Mucosa of gallbladder (tissue), 1 donor: ENCODE measurements around the gene CRHR2. TPM values are rescaled to one million over a fixed set of nuclear protein-coding genes. Genes with fewer than 3 reads are reported as not detected.
"Not testable (repeated sequence)": the region's sequence is repeated elsewhere in the genome, so short reads cannot be mapped to it uniquely, and the experiment has no call there.

ENCODE experiments used
- DNase-seq: peaks from one replicate; pipeline ENCODE4 v3.0.0-alpha.2; 2020; ENCODE audit warnings: low spot score
- total RNA-seq: library from RNA; stranded (reverse); gene quantifications from one replicate; pipeline ENCODE4 v1.2.1, GENCODE V29; 2021
- donor health status: DM: no; HTN: no; CAD: no.

Gene CRHR2
- 0.12 TPM for total RNA-seq

- DNase-seq, result no peak
These were observed at the start of gene CRHR2 for GRCh38 chr7:30682212-30683083. CRHR2 (minus strand) TSS chr7:30682456; CDS start chr7:30682280, 176 bp downstream.

GRCh38 chr7:30731581-30731980, 49.3 kb upstream of the CRHR2 start:
- DNase-seq, result no peak

- no peak for DNase-seq
These were observed 48.7 kb upstream of the CRHR2 start for GRCh38 chr7:30730996-30731395.

- DNase-seq, result no peak
These were observed 47.8 kb upstream of the CRHR2 start for GRCh38 chr7:30730097-30730496.

GRCh38 chr7:30729642-30730041, 47.4 kb upstream of the CRHR2 start:
- no peak for DNase-seq

- no peak for DNase-seq
These were observed 46.4 kb upstream of the CRHR2 start for GRCh38 chr7:30728591-30729100.

- no peak for DNase-seq
These were observed 45.0 kb upstream of the CRHR2 start for GRCh38 chr7:30727061-30727945.

- DNase-seq, result no peak
These were observed 44.2 kb upstream of the CRHR2 start for GRCh38 chr7:30726296-30727006.

- DNase-seq, result no peak
These were observed 41.5 kb upstream of the CRHR2 start for GRCh38 chr7:30723776-30724175.

- no peak for DNase-seq
These were observed 40.4 kb upstream of the CRHR2 start for GRCh38 chr7:30722671-30723070.

- DNase-seq, result no peak
These were observed 39.9 kb upstream of the CRHR2 start for GRCh38 chr7:30722187-30722586.

- no peak for DNase-seq
These were observed 39.0 kb upstream of the CRHR2 start for GRCh38 chr7:30721211-30721610.

GRCh38 chr7:30719434-30719833, 37.2 kb upstream of the CRHR2 start:
- not testable (repeated sequence) for DNase-seq

- no peak for DNase-seq
These were observed 34.9 kb upstream of the CRHR2 start for GRCh38 chr7:30717181-30717580.

GRCh38 chr7:30714129-30714528, 31.9 kb upstream of the CRHR2 start:
- no peak for DNase-seq

- no peak for DNase-seq
These were observed 31.1 kb upstream of the CRHR2 start for GRCh38 chr7:30713392-30713791.

- no peak for DNase-seq
These were observed 28.4 kb upstream of the CRHR2 start for GRCh38 chr7:30710669-30711068.

- no peak for DNase-seq
These were observed 27.3 kb upstream of the CRHR2 start for GRCh38 chr7:30709549-30709948.

GRCh38 chr7:30708983-30709382, 26.7 kb upstream of the CRHR2 start:
- no peak for DNase-seq

- no peak for DNase-seq
These were observed 26.2 kb upstream of the CRHR2 start for GRCh38 chr7:30708412-30708811.

- no peak for DNase-seq
These were observed 25.4 kb upstream of the CRHR2 start for GRCh38 chr7:30707391-30708357.
